HPDE6-E6E7 (cell line): Measurements from ENCODE around the gene SULF2.

Experiments
- DNase-seq: peaks from one replicate; pipeline ENCODE4 v3.0.0; 2011; ENCODE audit warnings: missing footprints; ENCODE audit errors: extremely low spot score

SULF2 gene

GRCh38 chr20:47762699-47763268 is 22.5 kb downstream of the SULF2 start:
- DNase-seq = no peak

- DNase-seq = no peak
Observed at GRCh38 chr20:47761482-47762047, 23.7 kb downstream of the SULF2 start.

- DNase-seq = no peak
Observed at GRCh38 chr20:47760686-47761481, 24.4 kb downstream of the SULF2 start.

- no peak for DNase-seq
Observed at GRCh38 chr20:47758517-47759450, 26.5 kb downstream of the SULF2 start.

GRCh38 chr20:47757145-47758035 is 27.9 kb downstream of the SULF2 start:
- DNase-seq = no peak

- no peak for DNase-seq
Observed at GRCh38 chr20:47754946-47755652, 30.2 kb downstream of the SULF2 start.

GRCh38 chr20:47754388-47754715 is 30.9 kb downstream of the SULF2 start:
- no peak for DNase-seq

- no peak for DNase-seq
Observed at GRCh38 chr20:47753576-47754387, 31.5 kb downstream of the SULF2 start.

- no peak for DNase-seq
Observed at GRCh38 chr20:47751449-47751848, 33.8 kb downstream of the SULF2 start.

- DNase-seq = no peak
Observed at GRCh38 chr20:47749339-47749738, 35.9 kb downstream of the SULF2 start.

- DNase-seq = no peak
Observed at GRCh38 chr20:47748823-47749222, 36.5 kb downstream of the SULF2 start.

GRCh38 chr20:47748069-47748468 is 37.2 kb downstream of the SULF2 start:
- DNase-seq = no peak

- DNase-seq = no peak
Observed at GRCh38 chr20:47747669-47748031, 37.6 kb downstream of the SULF2 start.

- DNase-seq = no peak
Observed at GRCh38 chr20:47744803-47745202, 40.5 kb downstream of the SULF2 start.

GRCh38 chr20:47743671-47744070 is 41.6 kb downstream of the SULF2 start:
- no peak for DNase-seq

- DNase-seq = no peak
Observed at GRCh38 chr20:47741669-47742608, 43.3 kb downstream of the SULF2 start.

- DNase-seq = no peak
Observed at GRCh38 chr20:47740862-47741184, 44.5 kb downstream of the SULF2 start.

- no peak for DNase-seq
Observed at GRCh38 chr20:47740121-47740861, 45.0 kb downstream of the SULF2 start.
